GOT3 (cell line): ENCODE results near the gene RNF150.
"Not testable (repeated sequence)": the region's sequence is repeated elsewhere in the genome, so short reads cannot be mapped to it uniquely, and the experiment has no call there.

Experiments used
- DNase-seq: peaks from one replicate; lab custom pipeline; 2025; ENCODE audit warnings: mixed read lengths; lab: John Stamatoyannopoulos, UW

Gene RNF150

DNA sequence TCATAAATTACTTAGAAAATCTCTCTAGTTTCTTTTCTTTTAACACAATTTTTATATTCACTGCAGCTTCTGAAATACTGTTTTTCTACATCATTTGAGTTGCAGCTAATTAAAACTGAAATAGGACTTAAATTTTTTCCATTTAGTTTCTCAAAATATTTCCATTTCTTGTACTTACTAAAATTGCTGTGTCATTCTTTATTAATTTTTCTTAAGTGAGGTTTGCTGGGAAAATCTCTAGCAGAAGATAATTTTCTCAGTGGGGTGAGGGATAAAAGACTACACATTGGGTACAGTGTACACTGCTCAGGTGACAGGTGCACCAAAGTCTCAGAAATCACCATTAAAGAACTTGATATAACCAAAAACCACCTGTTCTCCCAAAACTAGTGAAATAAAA, 57.7 kb downstream of the RNF150 start:
- DNase-seq: no peak

GRCh38 chr4:141074098-141074878, 59.0 kb downstream of the RNF150 start:
- DNase-seq: no peak

GRCh38 chr4:141066690-141067089, 66.6 kb downstream of the RNF150 start:
- no peak for DNase-seq

DNA sequence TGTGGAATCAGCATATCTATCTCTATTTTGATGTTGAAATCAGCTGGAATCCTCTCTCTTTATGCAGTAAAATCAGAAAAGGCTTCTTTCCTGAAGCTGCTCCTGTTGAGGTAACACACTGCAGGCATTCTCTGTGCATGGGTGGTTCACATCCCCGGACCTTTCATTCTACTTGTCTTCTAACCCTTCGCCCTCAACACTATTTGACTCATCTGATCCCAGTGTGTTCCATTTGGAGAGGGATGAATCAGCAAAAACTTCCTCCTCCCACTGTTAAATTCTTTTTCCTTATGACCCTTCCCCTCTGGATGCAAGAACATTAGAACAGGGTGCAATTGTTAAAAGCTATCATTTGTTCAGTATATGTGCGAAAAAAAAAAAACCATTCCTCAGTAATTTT, 67.4 kb downstream of the RNF150 start:
- DNase-seq: no peak

GRCh38 chr4:141062651-141063050, 70.6 kb downstream of the RNF150 start:
- no peak for DNase-seq

DNA sequence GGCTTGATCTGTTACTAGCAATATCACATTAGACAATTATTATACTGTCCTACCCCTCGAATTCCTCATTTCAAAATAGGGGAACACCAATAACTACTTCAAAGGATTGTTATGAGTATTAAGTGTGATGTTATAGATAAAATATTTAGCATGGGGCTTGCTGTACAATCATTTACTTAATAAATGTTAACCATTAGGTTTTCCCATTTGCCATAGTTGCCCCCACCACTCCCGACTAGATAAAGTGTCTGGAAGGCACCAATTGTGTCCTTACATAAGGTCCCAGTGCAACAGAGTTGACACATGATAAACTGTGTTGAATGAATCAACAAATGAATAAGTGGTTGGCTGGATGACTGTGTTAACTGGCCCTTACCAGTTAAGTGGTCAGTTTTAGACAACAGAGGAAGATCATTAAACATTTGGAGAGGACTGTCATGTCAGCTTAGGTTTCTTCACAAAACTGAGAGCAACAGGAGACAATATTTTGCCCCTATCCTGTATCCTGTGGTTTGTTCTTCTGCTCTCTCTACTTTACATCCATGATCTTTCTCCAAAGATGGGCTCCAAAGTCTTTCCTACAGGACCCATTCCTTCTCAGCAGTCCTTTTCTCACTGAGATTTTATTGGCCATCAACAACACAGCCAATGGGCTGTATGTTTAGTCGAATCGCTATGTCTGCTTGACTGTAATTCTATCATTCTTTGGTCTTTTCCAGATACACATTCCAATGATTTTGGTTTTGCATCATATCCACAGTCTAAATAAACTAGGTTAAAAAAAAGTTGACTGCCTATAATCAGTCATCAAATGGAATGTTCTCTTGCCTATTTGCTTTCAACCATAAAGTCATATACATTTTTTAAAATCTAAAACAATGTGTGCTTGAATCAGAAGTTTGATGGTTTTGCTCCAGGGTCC, 74.4 kb downstream of the RNF150 start:
- no peak for DNase-seq

- no peak for DNase-seq
Measured at GRCh38 chr4:141057582-141057981, 75.7 kb downstream of the RNF150 start.

- no peak for DNase-seq
Measured at GRCh38 chr4:141056473-141056872, 76.8 kb downstream of the RNF150 start.

GRCh38 chr4:141054446-141054845, 78.8 kb downstream of the RNF150 start:
- DNase-seq: no peak

DNA sequence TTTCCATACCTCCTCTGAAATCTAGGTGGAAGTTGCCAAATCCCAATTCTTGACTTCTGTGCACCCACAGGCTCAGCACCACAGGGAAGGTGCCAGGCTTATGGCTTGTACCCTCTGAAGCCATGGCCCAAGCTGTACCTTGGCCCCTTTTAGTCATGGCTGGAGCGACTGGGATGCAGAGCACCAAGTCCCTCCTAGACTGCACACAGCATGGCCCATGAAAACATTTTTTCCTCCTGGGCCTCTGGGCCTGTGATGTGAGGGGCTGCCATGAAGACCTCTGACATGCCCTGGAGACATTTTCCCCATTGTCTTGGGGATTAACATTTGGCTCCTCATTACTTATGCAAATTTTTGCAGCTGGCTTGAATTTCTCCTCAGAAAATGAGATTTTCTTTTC, 82.3 kb downstream of the RNF150 start:
- not testable (repeated sequence) for DNase-seq

DNA sequence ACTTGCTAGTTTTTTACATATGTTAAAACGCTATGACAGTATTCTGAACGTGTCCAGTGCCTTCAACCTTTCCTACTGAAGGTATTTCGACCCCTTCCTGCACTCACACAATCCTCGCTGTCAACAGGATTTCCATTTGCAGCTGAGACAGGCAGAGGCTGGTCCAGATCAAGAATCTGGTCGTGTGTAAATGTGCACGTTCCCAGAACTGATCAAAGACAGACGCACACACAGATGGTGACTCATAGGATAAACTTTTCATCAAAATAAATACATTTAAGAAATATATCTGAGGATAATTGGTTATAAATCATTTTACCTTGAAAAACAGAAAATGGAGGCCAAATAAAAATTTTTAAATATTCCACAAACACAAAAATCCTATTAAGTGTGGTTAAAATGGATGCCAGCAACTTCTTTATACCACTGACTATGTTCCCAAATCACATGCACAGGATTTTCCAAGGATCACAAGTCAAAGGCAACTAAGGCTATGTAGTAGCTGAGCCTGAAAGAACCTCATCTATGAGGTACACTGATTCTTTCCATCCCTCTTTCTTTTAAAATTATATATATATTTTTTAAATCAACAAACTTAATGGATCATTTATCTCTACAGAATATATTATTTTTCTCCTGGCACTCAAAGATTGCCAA, 85.9 kb downstream of the RNF150 start:
- DNase-seq: no peak

- no peak for DNase-seq
Measured at GRCh38 chr4:141046255-141046654, 87.0 kb downstream of the RNF150 start.

- no peak for DNase-seq
Measured at GRCh38 chr4:141045848-141046247, 87.4 kb downstream of the RNF150 start.

- no peak for DNase-seq
Measured at GRCh38 chr4:141041021-141041476, 92.2 kb downstream of the RNF150 start.

DNA sequence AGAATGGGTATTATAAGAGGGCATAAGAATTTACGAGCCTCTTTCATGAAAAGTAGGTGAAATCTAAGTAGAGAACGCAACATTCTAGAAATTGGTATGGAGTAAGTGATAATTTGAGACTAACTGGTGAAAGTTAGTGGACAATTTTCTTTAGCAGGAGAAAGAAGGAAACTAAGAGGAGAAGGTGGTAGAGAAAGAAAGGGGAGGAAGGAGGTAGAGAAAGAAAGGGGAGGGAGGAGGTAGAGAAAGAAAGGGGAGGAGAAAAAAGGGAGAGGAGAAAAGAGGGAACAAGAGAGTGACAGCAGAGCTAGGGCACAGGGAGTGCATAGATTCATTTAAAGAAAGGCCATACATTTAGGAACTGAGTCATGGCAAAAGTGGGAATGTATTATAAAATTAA, 94.1 kb downstream of the RNF150 start:
- no peak for DNase-seq

GRCh38 chr4:141038428-141038827, 94.8 kb downstream of the RNF150 start:
- DNase-seq: no peak

DNA sequence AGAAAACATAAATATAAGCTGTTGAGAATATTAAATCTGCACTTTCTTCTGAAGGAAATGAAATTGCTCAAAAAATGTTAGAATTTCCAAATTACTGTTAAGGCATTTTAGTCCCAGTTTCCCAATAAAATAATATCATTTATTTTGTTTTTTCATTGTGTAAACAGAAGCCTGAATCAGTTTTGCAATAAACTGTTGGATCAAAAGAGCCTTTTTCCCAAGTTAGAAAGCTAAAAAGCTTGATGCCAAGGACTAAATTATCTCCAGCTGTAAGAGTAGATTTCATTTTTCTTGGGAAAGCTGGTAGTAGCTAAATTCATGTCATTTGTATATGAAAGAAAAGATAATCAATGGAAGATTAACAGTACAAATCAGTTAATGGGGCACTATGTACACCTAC, 95.8 kb downstream of the RNF150 start:
- no peak for DNase-seq

DNA sequence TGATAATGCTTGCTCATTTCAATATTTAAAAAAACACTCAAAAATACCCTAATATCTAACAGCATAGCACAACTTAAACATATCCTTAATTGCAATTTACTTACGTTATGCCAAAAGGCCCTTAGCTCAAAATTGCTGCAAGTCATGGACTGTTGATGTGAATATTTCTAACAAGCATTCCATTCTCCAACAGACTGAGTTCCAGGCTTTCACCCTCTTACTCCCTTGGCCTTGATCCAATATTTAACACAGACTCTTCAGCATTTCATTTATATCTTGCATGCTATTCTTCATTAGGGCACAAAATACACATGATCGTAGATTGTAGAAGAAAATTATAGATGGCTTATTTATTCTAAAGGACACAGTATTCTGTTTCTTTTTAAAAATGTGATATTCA, 96.5 kb downstream of the RNF150 start:
- DNase-seq: no peak

DNA sequence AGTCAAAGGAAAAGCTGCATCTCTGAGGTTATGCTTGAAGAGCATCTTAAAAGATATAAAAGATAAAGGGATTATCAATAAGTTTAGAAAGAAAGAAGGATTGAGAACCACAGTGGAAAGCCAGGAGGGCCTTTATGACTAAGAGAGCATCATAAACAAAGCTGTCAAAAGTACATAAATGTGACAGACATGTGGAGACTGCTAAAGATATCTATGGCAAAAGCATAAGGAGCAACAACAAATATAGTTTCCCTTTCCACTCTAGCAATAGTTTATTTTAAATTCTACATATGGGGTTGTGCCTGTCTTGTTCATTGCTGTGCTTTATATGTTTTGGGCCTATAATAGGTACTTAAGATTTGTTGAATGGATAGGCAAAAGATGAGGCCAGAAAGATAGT, 97.3 kb downstream of the RNF150 start:
- no peak for DNase-seq

GRCh38 chr4:141028024-141028529, 105.2 kb downstream of the RNF150 start:
- no peak for DNase-seq

DNA sequence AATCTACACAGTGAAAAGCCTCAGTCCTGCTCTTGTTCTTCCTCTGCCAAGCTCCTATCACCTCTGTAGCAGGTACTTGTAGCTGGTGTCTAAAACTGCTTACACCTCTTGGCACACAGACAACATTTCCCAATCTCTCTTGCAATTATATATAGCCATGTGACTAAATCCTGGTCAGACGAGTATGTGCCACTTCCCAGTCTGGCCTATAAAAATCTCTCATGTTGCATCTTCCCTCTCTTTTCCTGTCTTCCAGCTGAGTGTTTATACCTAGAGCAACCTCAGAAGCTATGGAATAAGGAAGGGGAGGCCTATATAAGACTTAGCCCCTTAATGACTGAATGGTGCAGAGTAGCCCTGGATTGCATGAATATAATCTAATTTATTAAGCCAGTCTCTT, 105.8 kb downstream of the RNF150 start:
- no peak for DNase-seq

DNA sequence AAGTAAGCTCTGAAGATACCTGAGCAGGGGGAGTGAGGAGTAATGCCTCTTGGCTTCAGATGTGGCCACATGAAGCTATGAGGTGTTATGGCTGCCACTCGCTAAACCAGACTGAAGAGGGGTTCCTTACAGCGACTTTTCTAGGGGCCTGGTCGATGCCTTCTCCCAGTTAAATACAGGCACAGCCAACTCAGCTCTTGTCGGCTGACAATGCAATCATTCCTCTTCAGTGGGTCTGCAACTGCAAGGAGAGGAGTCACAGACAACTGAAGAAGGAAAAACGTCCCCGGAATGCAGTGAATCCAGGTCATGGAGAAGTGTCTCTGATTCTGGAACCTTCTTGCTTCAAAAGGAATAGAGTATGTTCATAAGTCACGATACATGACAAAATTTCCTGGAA, 106.4 kb downstream of the RNF150 start:
- no peak for DNase-seq
